Measurements from ENCODE around the gene NDUFB6.
"Not testable (repeated sequence)": the region's sequence is repeated elsewhere in the genome, so short reads cannot be mapped to it uniquely, and the experiment has no call there.

Gene NDUFB6

GRCh38 chr9:32554107-32554506 lies 18.9 kb downstream of the NDUFB6 start:
- no peak overlapping the region for H3K4me3 ChIP-seq (ENCODE audit: low read depth, low read length)
- DNase-seq (ENCODE audit: low read depth) = no peak
- no peak for TF ChIP-seq CTCF (IDR thresholded peaks at IDR 0.05; ENCODE audit: control insufficient read depth, extremely low read depth, insufficient read depth)

GRCh38 chr9:32552172-32552872 lies 20.6 kb downstream of the NDUFB6 start, which contains the start of the genes SMIM27 and TOPORS:
TSS of gene SMIM27 (plus strand) at chr9:32552327. CDS start at chr9:32552435, 108 bp downstream.
TSS of gene TOPORS (minus strand) at chr9:32552586. CDS start at chr9:32552436, 150 bp downstream.
- DNase-seq (ENCODE audit: low read depth) = peak; percentile 56
- peak within 1 kb of the TSS; percentile 64 for H3K4me3 ChIP-seq (ENCODE audit: low read depth, low read length)
- no peak for TF ChIP-seq CTCF (IDR thresholded peaks at IDR 0.05; ENCODE audit: control insufficient read depth, extremely low read depth, insufficient read depth)

GRCh38 chr9:32551276-32552051 lies 21.5 kb downstream of the NDUFB6 start:
- no peak for TF ChIP-seq CTCF (IDR thresholded peaks at IDR 0.05; ENCODE audit: control insufficient read depth, extremely low read depth, insufficient read depth)
- peak overlapping the region; percentile 64 for H3K4me3 ChIP-seq (ENCODE audit: low read depth, low read length)
- no peak for DNase-seq (ENCODE audit: low read depth)

GRCh38 chr9:32550562-32551275 lies 22.2 kb downstream of the NDUFB6 start:
- DNase-seq (ENCODE audit: low read depth) = peak; percentile 41
- peak overlapping the region; percentile 64 for H3K4me3 ChIP-seq (ENCODE audit: low read depth, low read length)
- TF ChIP-seq CTCF (IDR thresholded peaks at IDR 0.05; ENCODE audit: control insufficient read depth, extremely low read depth, insufficient read depth) = no peak

- peak overlapping the region; percentile 64 for H3K4me3 ChIP-seq (ENCODE audit: low read depth, low read length)
- DNase-seq (ENCODE audit: low read depth) = no peak
- TF ChIP-seq CTCF (IDR thresholded peaks at IDR 0.05; ENCODE audit: control insufficient read depth, extremely low read depth, insufficient read depth) = peak; percentile 24; the same call in 1 of the 2 replicates
Observed at GRCh38 chr9:32550150-32550561, 22.8 kb downstream of the NDUFB6 start.

GRCh38 chr9:32548213-32548612 lies 24.7 kb downstream of the NDUFB6 start:
- not testable (repeated sequence) for H3K4me3 ChIP-seq (ENCODE audit: low read depth, low read length)

GRCh38 chr9:32545884-32546283 lies 27.1 kb downstream of the NDUFB6 start:
- DNase-seq (ENCODE audit: low read depth) = no peak
- no peak overlapping the region for H3K4me3 ChIP-seq (ENCODE audit: low read depth, low read length)
- TF ChIP-seq CTCF (IDR thresholded peaks at IDR 0.05; ENCODE audit: control insufficient read depth, extremely low read depth, insufficient read depth) = no peak

More at GRCh38 chr9:32548213-32548612, 24.7 kb downstream of the NDUFB6 start:
- DNase-seq (ENCODE audit: low read depth) = not testable (repeated sequence)

Data from LNCaP clone FGC (cell line).